ENCODE data around the gene RGS16. TPM values are rescaled to one million over a fixed set of nuclear protein-coding genes. Genes with fewer than 3 reads are reported as not detected.
A peak's percentile ranks its signal among the peaks of the same experiment; 100 is the strongest.

The RGS16 gene
- total and polyA plus RNA-seq, 8 donors = 0.58 to 29.0 (median 1.9) TPM; not detected in 1

GRCh38 chr1:182611326-182611725, 7.1 kb upstream of the RGS16 start:
- Histone ChIP-seq H3K4me3 (no peak overlapping the region), H3K27ac (no peak overlapping the region), H3K36me3 (no peaks in the 10 kb centered on the region), H3K9me3 (no peaks in the 10 kb centered on the region), H3K27me3 (peaks cover 0 to 11% (median 0%) of the 10 kb centered on the region in 3 donors), H3K4me1 (peaks cover 18 to 27% (median 21%) of the 10 kb centered on the region in 4 donors)
- intact Hi-C loops (cut with DNase I; ENCODE audit: low total_unique reads) = no loop called here
- TF ChIP-seq EP300 (IDR thresholded peaks at IDR 0.05) (no peak), POLR2AphosphoS5 (IDR thresholded peaks at IDR 0.05) (no peak), CTCF (IDR thresholded peaks at IDR 0.05) (no peak), POLR2A (IDR thresholded peaks at IDR 0.05) (no peak)
- no peak for DNase-seq
- 50 to 91% (median 77%) methylated on average over 1 of the region's 1 CpG for whole genome bisulfite sequencing, 5 donors

- 81 to 88% (median 85%) methylated on average over 6 of the region's 6 CpGs for WGBS, 5 donors
- no peak overlapping the region for H3K4me3 ChIP-seq
- H3K9me3 ChIP-seq = no peaks in the 10 kb centered on the region
- peak in 1 of 2 donors; percentile 64 for DNase-seq
- no peaks in the 10 kb centered on the region for H3K36me3 ChIP-seq
- peaks cover 12 to 21% (median 14%) of the 10 kb centered on the region in 4 donors for H3K4me1 ChIP-seq
- intact Hi-C loops (cut with DNase I; ENCODE audit: low total_unique reads) = no loop called here
- peaks cover 0 to 11% (median 0%) of the 10 kb centered on the region in 3 donors for H3K27me3 ChIP-seq
- no peak for TF ChIP-seq POLR2A (IDR thresholded peaks at IDR 0.05)
- TF ChIP-seq EP300 (IDR thresholded peaks at IDR 0.05) = no peak
- TF ChIP-seq CTCF (IDR thresholded peaks at IDR 0.05) = no peak
- TF ChIP-seq POLR2AphosphoS5 (IDR thresholded peaks at IDR 0.05) = no peak
- no peak overlapping the region for H3K27ac ChIP-seq
Measured at GRCh38 chr1:182610606-182611194, 6.5 kb upstream of the RGS16 start.

GRCh38 chr1:182608845-182609610, 4.8 kb upstream of the RGS16 start:
- Histone ChIP-seq H3K27me3 (peaks cover 0 to 3% (median 0%) of the 10 kb centered on the region in 3 donors), H3K36me3 (no peaks in the 10 kb centered on the region), H3K27ac (no peak overlapping the region), H3K4me3 (no peak overlapping the region), H3K4me1 (peaks cover 1 to 11% (median 10%) of the 10 kb centered on the region in 4 donors), H3K9me3 (no peaks in the 10 kb centered on the region)
- DNase-seq = peak in 1 of 2 donors; percentile 67
- intact Hi-C loops (cut with DNase I; ENCODE audit: low total_unique reads) = no loop called here
- WGBS, 5 donors = 74 to 87% (median 84%) methylated on average over 9 of the region's 9 CpGs
- TF ChIP-seq POLR2AphosphoS5 (IDR thresholded peaks at IDR 0.05) = no peak
- no peak for TF ChIP-seq EP300 (IDR thresholded peaks at IDR 0.05)
- TF ChIP-seq CTCF (IDR thresholded peaks at IDR 0.05) = no peak
- TF ChIP-seq POLR2A (IDR thresholded peaks at IDR 0.05) = no peak

- Histone ChIP-seq H3K27ac (no peak overlapping the region), H3K27me3 (peaks cover 0 to 3% (median 0%) of the 10 kb centered on the region in 3 donors), H3K4me3 (no peak overlapping the region), H3K9me3 (no peaks in the 10 kb centered on the region), H3K36me3 (no peaks in the 10 kb centered on the region), H3K4me1 (peaks cover 9 to 17% (median 16%) of the 10 kb centered on the region in 4 donors)
- no peak for TF ChIP-seq CTCF (IDR thresholded peaks at IDR 0.05)
- no peak for TF ChIP-seq POLR2AphosphoS5 (IDR thresholded peaks at IDR 0.05)
- TF ChIP-seq EP300 (IDR thresholded peaks at IDR 0.05) = no peak
- no peak for TF ChIP-seq POLR2A (IDR thresholded peaks at IDR 0.05)
- DNase-seq = no peak
- intact Hi-C loops (cut with DNase I; ENCODE audit: low total_unique reads) = no loop called here
- 38 to 100% (median 94%) methylated on average over 1 to 2 of the region's 2 CpGs for WGBS, 5 donors
Measured at GRCh38 chr1:182608236-182608635, 4.0 kb upstream of the RGS16 start.

Data from stomach (tissue), 9 donors.